NCI-H345 (cell line): ENCODE measurements around the gene GFY.

Experiments
- DNase-seq: peaks from one replicate; lab custom pipeline; 2025; lab: John Stamatoyannopoulos, UW

Gene GFY

DNA sequence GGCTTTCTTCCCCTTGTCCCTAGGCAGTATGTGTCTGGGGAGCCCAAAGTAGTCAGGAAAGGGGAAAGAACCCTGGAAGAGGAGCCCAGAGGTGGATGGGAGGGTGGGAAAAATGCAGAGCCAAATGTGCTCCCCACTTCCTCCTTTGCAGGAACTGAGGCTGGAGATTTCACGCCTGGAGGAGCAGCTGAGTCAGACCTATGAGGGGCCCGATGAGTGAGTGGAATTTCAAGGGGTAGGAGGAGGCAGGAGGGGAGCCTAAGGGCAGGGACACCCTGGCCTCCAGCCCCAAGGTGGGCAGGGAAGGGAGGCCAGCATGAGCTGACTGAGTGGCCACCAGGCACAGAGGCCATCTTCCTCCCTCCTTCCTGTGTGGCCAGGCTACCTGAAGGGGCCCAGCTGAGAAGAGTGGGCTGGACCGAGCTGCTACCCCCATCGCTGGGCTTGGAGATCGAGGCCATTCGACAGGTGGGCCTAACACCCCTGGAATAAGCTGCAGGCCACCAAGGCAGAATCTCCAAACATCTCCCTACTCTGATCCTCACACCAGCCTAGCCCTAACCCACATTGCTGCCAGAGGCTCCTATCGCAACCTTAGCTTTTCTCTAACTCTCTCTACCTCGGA, 16.3 kb upstream of the GFY start:
- DNase-seq = no peak

DNA sequence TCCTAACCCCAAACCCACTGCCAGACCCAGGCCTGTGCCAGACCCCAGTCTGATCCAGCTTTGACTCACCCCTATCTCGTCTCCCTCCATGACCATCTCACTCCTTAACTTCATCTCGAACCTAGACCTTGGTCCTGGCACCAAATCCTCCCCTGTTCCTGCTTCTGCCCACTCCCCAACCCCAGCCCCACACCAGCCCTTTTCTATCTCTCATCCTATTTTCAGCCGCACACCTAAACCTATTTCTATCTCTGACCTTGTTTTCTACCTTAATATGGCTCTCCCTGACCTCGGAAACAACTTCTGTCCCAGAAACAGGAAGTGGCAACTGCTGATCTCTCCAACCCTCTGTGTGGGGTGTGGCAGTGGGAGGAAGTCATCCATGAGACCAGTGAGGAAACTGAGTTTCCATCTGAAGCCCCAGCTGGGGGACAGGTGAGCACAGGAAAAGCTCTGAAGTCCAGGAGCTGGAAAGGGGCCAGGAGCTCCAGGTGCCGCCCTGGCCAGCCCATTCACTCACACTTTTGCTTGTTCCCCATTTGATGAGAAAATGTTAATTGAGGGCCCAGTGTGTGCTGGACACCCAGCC, 15.7 kb upstream of the GFY start:
- no peak for DNase-seq

DNA sequence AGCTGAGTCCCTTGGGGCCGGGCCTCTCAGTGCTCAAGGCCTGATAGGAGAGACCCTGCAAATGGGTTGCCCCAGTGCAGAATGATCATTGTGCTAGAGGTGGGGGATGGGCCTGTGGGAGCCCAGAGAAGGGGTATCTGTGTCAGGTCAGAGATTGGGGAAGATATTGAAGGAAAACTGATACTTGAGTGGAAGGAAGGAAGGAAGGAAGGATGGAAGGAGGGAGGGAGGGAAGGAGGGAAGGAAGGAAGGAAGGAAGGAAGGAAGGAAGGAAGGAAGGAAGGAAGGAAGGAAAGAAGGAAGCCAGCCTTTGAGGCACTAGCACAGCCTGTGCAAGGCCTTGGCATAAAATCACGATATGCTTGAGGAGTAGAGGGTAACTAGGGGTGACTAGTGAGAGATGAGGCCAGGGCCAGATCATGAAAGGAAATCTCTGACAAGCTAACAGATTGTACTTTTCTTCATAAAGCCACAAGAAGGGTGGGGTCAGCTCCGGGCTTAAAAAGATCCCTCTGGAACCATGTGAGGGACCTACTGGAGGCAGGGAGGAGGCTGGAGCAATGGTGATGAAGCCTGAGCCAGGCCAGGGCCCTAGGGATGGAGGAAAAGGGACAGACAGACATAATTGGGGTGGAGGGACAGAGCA, 13.4 kb upstream of the GFY start:
- no peak for DNase-seq

- no peak for DNase-seq
Measured at GRCh38 chr19:49413348-49413747, 11.8 kb upstream of the GFY start.

GRCh38 chr19:49414256-49414655, 10.9 kb upstream of the GFY start:
- no peak for DNase-seq

GRCh38 chr19:49415102-49415809, 9.9 kb upstream of the GFY start:
- DNase-seq = no peak

DNA sequence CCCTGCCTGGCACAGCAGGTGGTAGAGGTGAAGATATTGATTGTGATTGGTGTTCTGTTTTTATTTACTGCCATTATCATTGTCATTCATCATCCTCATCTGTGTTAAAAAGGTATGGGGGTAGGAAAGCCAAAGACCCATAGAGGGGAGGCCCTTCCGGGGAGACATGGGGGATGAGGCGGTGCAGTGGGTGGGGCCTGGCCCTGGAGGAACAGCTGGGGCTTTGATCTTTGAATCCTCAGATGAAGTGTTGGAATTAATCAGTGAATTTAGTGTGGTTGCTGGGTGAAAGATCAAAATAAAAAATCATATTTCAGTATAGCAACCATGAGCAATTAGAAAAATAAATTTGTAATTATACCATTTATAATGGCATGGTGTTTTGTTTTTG, 9.4 kb upstream of the GFY start:
- no peak for DNase-seq

- DNase-seq = no peak
Measured at GRCh38 chr19:49417088-49417487, 8.1 kb upstream of the GFY start.

GRCh38 chr19:49418511-49418910, 6.7 kb upstream of the GFY start:
- DNase-seq = no peak

GRCh38 chr19:49419173-49419572, 6.0 kb upstream of the GFY start:
- DNase-seq = no peak

- no peak for DNase-seq
Measured at GRCh38 chr19:49420227-49420626, 5.0 kb upstream of the GFY start.

GRCh38 chr19:49421039-49421877, 3.9 kb upstream of the GFY start:
- peak; percentile 85 for DNase-seq

DNA sequence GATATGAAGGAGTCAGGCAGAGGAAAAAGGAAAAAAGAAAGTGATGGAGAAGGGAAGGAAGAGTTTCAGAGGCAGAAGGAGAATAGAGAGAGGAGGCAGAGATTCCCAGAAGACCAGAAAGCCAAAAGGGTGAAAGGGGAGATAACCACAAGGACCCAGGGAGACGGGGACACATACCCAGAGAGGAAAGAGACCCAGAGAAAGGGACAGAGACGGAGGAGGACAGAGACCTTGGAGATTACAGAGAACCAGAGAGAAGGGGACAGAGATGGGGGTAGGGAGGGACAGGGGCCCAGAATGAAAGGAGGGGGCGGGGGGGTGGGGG, 3.3 kb upstream of the GFY start:
- no peak for DNase-seq

DNA sequence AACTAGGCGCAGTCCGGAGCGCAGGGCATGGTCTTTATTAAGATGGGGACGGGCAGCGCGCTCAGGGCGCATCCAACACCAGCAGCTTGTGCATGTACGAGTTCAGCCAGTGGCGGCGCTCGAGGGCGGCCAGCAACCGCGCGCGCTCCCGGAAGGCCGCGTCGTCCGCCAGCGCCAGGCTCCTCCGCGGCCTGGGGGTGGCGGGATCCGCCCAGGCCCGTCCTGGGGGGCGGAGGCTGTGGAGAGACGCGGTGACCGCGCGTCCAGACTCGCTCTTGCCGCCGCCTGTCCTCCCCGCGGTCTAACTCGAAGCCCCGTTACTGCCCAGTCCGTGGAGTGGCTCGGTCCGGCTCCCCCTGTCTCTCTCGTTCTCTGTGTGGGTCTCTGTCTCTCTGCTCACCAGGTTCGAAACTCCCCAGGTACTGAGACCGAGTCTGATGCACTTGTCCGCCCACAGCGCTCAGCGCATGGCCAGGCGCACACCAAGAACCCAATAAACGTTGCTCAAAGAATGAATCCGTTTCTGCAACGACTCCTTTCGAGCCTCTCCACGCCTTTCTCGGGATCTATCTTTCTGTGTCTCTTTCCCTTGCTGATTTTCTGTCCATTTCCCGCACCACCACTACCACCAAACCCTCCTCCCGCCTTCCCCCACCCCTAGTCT, 2.6 kb upstream of the GFY start:
- DNase-seq = peak; percentile 59

- no peak for DNase-seq
Measured at GRCh38 chr19:49423071-49423984, 1.9 kb upstream of the GFY start, which contains the start of gene PTH2. PTH2 (minus strand) TSS chr19:49423441; CDS start chr19:49423339, 102 bp downstream.

- DNase-seq = no peak
Measured at GRCh38 chr19:49423985-49424303, 1.2 kb upstream of the GFY start.

DNA sequence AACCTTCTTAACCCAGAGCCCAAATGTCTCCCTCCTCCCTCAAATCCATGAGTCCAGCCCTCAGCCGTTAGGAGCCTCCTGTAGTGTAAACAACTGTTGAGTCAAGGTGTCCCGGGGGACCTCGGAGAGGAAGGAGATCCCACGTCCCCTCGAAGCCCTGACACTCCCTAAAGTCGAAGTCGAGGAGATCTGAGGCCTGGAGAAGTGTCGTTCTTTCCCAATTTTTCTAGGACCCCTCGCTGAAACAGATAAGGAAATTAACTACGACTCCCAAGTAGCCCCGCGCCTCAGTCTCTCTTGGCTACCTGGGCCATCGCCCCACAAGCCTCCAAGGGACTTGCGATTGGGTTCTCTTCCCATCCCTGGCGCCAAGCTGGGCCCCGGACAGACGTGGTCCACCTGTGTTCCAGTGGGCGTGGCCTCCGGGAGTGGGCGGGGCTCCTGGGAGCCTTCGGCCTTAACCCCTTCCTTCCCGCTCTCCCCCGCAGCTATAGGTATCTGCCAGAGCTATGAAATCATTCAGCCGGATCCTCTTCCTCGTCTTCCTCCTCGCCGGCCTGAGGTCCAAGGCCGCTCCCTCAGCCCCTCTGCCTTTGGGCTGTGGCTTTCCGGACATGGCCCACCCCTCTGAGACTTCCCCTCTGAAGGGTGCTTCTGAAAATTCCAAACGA, 869 bp downstream of the GFY start:
- DNase-seq = peak; percentile 27

GRCh38 chr19:49427339-49427738, 2.2 kb downstream of the GFY start:
- DNase-seq = no peak

GRCh38 chr19:49427855-49428546, 2.8 kb downstream of the GFY start:
- peak; percentile 34 for DNase-seq
